ENCODE measurements around the gene ATP2B2.

ATP2B2 gene

GRCh38 chr3:10533737-10534023 is 28.3 kb upstream of the ATP2B2 start:
- Histone ChIP-seq H3K27ac (ENCODE audit: extremely low read depth, low read depth, low read length) (no peak overlapping the region), H3K4me1 (ENCODE audit: control insufficient read depth, insufficient read depth, low read length) (no peaks in the 10 kb centered on the region), H3K4me3 (ENCODE audit: low read depth, low read length) (no peak overlapping the region), H3K9me3 (ENCODE audit: control insufficient read depth, insufficient read depth, low read depth, low read length) (no peaks in the 10 kb centered on the region), H3K36me3 (ENCODE audit: control insufficient read depth in 2 of 2, insufficient read depth in 1 of 2, low read length in 2 of 2) (no peaks in the 10 kb centered on the region)
- TF ChIP-seq KLF1 (tag by site-specific recombination; IDR thresholded peaks at IDR 0.05) (no peak), ZNF777 (tag by site-specific recombination; IDR thresholded peaks at IDR 0.05; ENCODE audit: borderline replicate concordance) (no peak), ZNF239 (tag by site-specific recombination; IDR thresholded peaks at IDR 0.05) (no peak), ZIC2 (tag by site-specific recombination; IDR thresholded peaks at IDR 0.05) (no peak), ZNF302 (tag by site-specific recombination; IDR thresholded peaks at IDR 0.05; ENCODE audit: low read depth) (no peak), ZNF791 (tag by site-specific recombination; IDR thresholded peaks at IDR 0.05) (no peak), ZNF175 (tag by site-specific recombination; IDR thresholded peaks at IDR 0.05) (no peak), REPIN1 (tag by site-specific recombination; IDR thresholded peaks at IDR 0.05; ENCODE audit: low read depth) (no peak), PRDM2 (tag by site-specific recombination; IDR thresholded peaks at IDR 0.05; ENCODE audit: borderline replicate concordance) (no peak)
- ChIA-PET CTCF (no interaction called here), POLR2A (no interaction called here)

GRCh38 chr3:10532939-10533736 is 27.8 kb upstream of the ATP2B2 start:
- H3K4me3 ChIP-seq (ENCODE audit: low read depth, low read length), result no peak overlapping the region
- no peaks in the 10 kb centered on the region for H3K9me3 ChIP-seq (ENCODE audit: control insufficient read depth, insufficient read depth, low read depth, low read length)
- TF ChIP-seq ZNF530 (tag by site-specific recombination; IDR thresholded peaks at IDR 0.05; ENCODE audit: low read depth), result no peak
- no peak for TF ChIP-seq GLIS2 (tag by site-specific recombination; IDR thresholded peaks at IDR 0.05)
- no peak for TF ChIP-seq ZNF692 (tag by site-specific recombination; IDR thresholded peaks at IDR 0.05)
- TF ChIP-seq ZNF138 (tag by site-specific recombination; IDR thresholded peaks at IDR 0.05; ENCODE audit: borderline replicate concordance), result no peak
- no peak for TF ChIP-seq ZNF169 (tag by site-specific recombination; IDR thresholded peaks at IDR 0.05)
- no peak for TF ChIP-seq ATF2 (tag by site-specific recombination; IDR thresholded peaks at IDR 0.05; ENCODE audit: low read depth)
- TF ChIP-seq ZNF677 (tag by site-specific recombination; IDR thresholded peaks at IDR 0.05), result no peak
- TF ChIP-seq ZNF23 (tag by site-specific recombination; IDR thresholded peaks at IDR 0.05; ENCODE audit: borderline replicate concordance), result no peak
- no peak for TF ChIP-seq ZBTB20 (tag by site-specific recombination; IDR thresholded peaks at IDR 0.05)
- TF ChIP-seq ZSCAN23 (tag by site-specific recombination; IDR thresholded peaks at IDR 0.05), result no peak
- H3K27ac ChIP-seq (ENCODE audit: extremely low read depth, low read depth, low read length), result no peak overlapping the region
- ChIA-PET CTCF (no interaction called here), POLR2A (no interaction called here)
- H3K4me1 ChIP-seq (ENCODE audit: control insufficient read depth, insufficient read depth, low read length), result no peaks in the 10 kb centered on the region
- H3K36me3 ChIP-seq (ENCODE audit: control insufficient read depth in 2 of 2, insufficient read depth in 1 of 2, low read length in 2 of 2), result no peaks in the 10 kb centered on the region
